Kidney epithelial cell (primary cell): Measurements from ENCODE around the gene NREP. TPM values are rescaled to one million over a fixed set of nuclear protein-coding genes. Genes with fewer than 3 reads are reported as not detected.

Experiments used
- DNase-seq: peaks from one replicate; pipeline ENCODE4 v3.0.0-alpha.2; 2010; ENCODE audit warnings: low read depth
- H3K27me3 ChIP-seq: 2 replicates; pipeline ENCODE4 v1.6.0; 2011; ENCODE audit warnings: low read length; ENCODE audit not compliant: control insufficient read depth, insufficient read depth
- H3K36me3 ChIP-seq: 2 replicates; pipeline ENCODE4 v1.5.1; 2011; ENCODE audit warnings: low read length; ENCODE audit not compliant: control insufficient read depth, insufficient read depth
- H3K4me3 ChIP-seq: 2 replicates; pipeline ENCODE4 v1.5.1; 2011; ENCODE audit warnings: low read depth, mild to moderate bottlenecking, control low read depth, low read length
- CTCF ChIP-seq: IDR thresholded peaks from 2 replicates; pipeline ENCODE4 v1.5.1; 2011; ENCODE audit warnings: mild to moderate bottlenecking, moderate library complexity, low read length, control low read depth, inconsistent platforms; ENCODE audit not compliant: insufficient read depth, poor library complexity, severe bottlenecking
- total RNA-seq: library from RNA; depleted of rRNA; stranded (reverse); fragments of >200 nt; gene quantifications from 2 replicates; pipeline ENCODE4 v1.2.3, GENCODE V29; 2015

NREP gene
- total RNA-seq, 1 donor from 2014 or later: 140 TPM

- peak; percentile 9 for TF ChIP-seq CTCF
- DNase-seq: no peak
Measured at GRCh38 chr5:111697881-111698757, 58.9 kb downstream of the NREP start.

GRCh38 chr5:111697215-111697614 is 59.8 kb downstream of the NREP start:
- DNase-seq: no peak
- no peak overlapping the region for H3K4me3 ChIP-seq
- H3K27me3 ChIP-seq: no peaks in the 10 kb centered on the region
- no peak for TF ChIP-seq CTCF
- H3K36me3 ChIP-seq: no peaks in the 10 kb centered on the region

More at GRCh38 chr5:111697881-111698757, 58.9 kb downstream of the NREP start:
- H3K4me3 ChIP-seq: no peak overlapping the region
- no peaks in the 10 kb centered on the region for H3K27me3 ChIP-seq
- H3K36me3 ChIP-seq: no peaks in the 10 kb centered on the region

- H3K4me3 ChIP-seq: no peak overlapping the region
- DNase-seq: no peak
- H3K27me3 ChIP-seq: no peaks in the 10 kb centered on the region
- H3K36me3 ChIP-seq: no peaks in the 10 kb centered on the region
- no peak for TF ChIP-seq CTCF
Measured at GRCh38 chr5:111695991-111696390, 61.0 kb downstream of the NREP start.

GRCh38 chr5:111694133-111694532 is 62.9 kb downstream of the NREP start:
- DNase-seq: no peak
- Histone ChIP-seq H3K36me3 (no peaks in the 10 kb centered on the region), H3K4me3 (no peak overlapping the region), H3K27me3 (no peaks in the 10 kb centered on the region)
- TF ChIP-seq CTCF: no peak

GRCh38 chr5:111691914-111692313 is 65.1 kb downstream of the NREP start:
- Histone ChIP-seq H3K27me3 (no peaks in the 10 kb centered on the region), H3K4me3 (no peak overlapping the region), H3K36me3 (no peaks in the 10 kb centered on the region)
- TF ChIP-seq CTCF: no peak
- DNase-seq: no peak

GRCh38 chr5:111691508-111691907 is 65.5 kb downstream of the NREP start:
- Histone ChIP-seq H3K27me3 (no peaks in the 10 kb centered on the region), H3K4me3 (no peak overlapping the region), H3K36me3 (no peaks in the 10 kb centered on the region)
- no peak for DNase-seq
- no peak for TF ChIP-seq CTCF
